CD4-positive, alpha-beta T cell treated with Interferon alpha-2 for 1 hour (primary cell): Measurements from ENCODE around the gene GAL3ST2.
"Not testable (repeated sequence)": the region's sequence is repeated elsewhere in the genome, so short reads cannot be mapped to it uniquely, and the experiment has no call there.

ENCODE experiments used
- DNase-seq, 2 donors: peaks; one replicate each; pipeline ENCODE4 v3.0.0-alpha.2; 2020 to 2022

GAL3ST2 gene

GRCh38 chr2:241748468-241749256 is 28.0 kb upstream of the GAL3ST2 start:
- no peak for DNase-seq

GRCh38 chr2:241750076-241750840 is 26.4 kb upstream of the GAL3ST2 start:
- DNase-seq = no peak

GRCh38 chr2:241751152-241751551 is 25.5 kb upstream of the GAL3ST2 start:
- DNase-seq = no peak

- no peak for DNase-seq
These were observed 24.8 kb upstream of the GAL3ST2 start for GRCh38 chr2:241751776-241752175.

- no peak for DNase-seq
These were observed 24.4 kb upstream of the GAL3ST2 start for GRCh38 chr2:241752253-241752652.

- no peak for DNase-seq
These were observed 23.8 kb upstream of the GAL3ST2 start for GRCh38 chr2:241752689-241753276.

- no peak for DNase-seq
These were observed 23.1 kb upstream of the GAL3ST2 start for GRCh38 chr2:241753493-241753892.

GRCh38 chr2:241754042-241754441 is 22.6 kb upstream of the GAL3ST2 start:
- no peak for DNase-seq

GRCh38 chr2:241755166-241755565 is 21.5 kb upstream of the GAL3ST2 start:
- no peak for DNase-seq

GRCh38 chr2:241755777-241756176 is 20.8 kb upstream of the GAL3ST2 start:
- DNase-seq = no peak

GRCh38 chr2:241759067-241759807 is 17.4 kb upstream of the GAL3ST2 start:
- no peak for DNase-seq

- DNase-seq = not testable (repeated sequence)
These were observed 16.7 kb upstream of the GAL3ST2 start for GRCh38 chr2:241759893-241760292.

GRCh38 chr2:241760301-241760771 is 16.3 kb upstream of the GAL3ST2 start:
- no peak for DNase-seq

GRCh38 chr2:241762321-241762932 is 14.2 kb upstream of the GAL3ST2 start:
- DNase-seq = peak in 1 of 2 donors; percentile 30

GRCh38 chr2:241762933-241763369 is 13.7 kb upstream of the GAL3ST2 start:
- peak; percentile 69 to 86 for DNase-seq

GRCh38 chr2:241763551-241764274 is 12.9 kb upstream of the GAL3ST2 start:
- peak; percentile 12 to 49 for DNase-seq

- no peak for DNase-seq
These were observed 12.1 kb upstream of the GAL3ST2 start for GRCh38 chr2:241764275-241765241.

- no peak for DNase-seq
These were observed 9.0 kb upstream of the GAL3ST2 start for GRCh38 chr2:241767464-241768250.

GRCh38 chr2:241768251-241768711 is 8.3 kb upstream of the GAL3ST2 start:
- DNase-seq = no peak
